Midbrain (tissue), 1 donor: ENCODE results near the gene OVAAL.

Source experiments
- DNase-seq: peaks from one replicate; lab custom pipeline; 2025; lab: John Stamatoyannopoulos, UW

OVAAL gene

DNA sequence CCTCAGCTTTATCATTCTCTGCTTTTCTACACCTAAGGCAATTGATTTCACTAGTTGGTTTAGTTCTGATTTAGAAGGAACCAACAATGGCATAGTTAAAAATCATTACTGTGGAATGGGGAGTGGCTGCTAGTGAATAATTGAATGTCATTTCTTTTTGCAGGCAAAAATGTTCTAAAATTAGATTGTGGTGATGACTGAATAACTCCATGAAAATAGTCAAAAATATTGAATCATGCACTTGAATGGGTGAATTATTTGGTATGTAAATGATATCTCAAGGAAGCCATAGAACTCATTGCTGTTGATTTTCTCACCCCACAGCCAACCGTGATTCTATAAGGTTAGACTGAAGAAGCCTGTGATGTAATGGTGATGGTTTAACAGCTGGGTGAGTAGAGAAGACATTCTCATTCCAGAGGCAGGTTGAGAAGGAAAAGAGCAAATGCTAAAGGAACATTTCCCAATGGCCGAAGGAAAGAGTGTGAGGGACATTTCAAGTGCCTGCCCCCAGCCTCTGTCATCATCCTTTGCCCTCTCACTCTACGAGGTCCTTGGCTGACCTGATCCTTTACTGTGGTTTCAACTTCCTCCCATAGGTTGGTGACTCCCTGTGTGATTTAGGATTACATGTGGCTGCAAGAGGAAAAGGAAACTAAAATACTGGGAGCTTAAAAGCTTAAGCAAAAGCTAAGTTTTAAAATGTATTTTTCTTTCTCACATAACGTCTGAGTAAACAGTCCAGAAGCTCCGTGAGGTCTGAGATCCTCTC lies 12.5 kb downstream of the OVAAL start:
- no peak for DNase-seq

DNA sequence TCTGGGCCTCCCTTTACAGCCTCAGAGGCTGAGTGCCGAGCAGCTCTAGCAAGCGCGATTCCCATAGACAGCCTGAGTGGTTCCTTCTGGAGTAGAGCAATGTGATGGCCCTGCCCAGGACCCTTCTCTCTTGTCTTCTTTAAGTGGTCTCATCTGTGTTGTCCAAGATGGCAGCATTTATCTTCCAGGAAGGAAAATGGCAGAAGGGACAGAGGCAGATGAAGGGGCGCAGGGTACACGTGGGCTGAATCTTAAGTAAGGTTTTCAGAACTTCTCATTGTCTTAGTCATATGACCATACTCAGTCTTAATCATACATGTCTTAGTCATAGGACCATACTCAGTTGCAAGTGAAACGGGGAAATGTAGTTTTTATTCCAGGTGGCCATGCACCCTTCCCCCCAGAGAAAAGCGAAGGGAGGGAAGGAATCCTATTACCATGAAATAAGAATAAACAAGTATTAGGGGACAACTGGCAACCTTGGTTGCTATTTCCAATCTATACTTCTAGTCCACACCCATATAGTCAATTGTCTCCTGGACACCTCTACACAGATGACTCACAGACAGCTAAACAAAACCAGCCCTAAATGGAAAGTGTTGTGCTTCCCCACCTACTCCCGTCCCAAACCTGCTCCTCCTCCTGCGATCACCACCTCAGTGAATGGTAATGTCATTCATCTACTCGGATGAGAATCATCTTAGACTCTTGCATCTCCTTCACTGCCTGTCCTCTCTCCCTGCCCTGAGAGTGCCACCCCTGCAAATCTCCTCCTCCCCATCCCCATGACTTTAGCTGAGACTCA lies 13.3 kb downstream of the OVAAL start:
- DNase-seq: no peak

DNA sequence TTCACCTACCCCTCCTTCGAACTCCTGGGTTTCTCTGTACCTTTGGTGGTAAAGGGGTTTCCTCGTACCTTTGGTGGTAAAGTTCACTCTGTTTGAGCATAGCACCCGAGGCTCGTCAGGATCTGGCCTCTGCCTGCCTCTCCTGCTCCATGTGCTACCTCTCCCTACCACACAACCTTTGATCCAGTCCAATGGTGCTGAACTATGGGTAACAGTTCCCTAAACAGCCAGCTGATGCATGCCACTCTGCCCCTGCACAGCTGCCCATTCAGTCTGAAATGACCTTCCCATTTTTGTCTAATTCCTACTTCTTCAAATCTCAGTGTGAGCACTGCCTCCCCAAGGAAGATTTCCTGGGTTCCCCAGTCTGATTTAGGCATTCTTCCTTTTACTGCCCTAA lies 14.0 kb downstream of the OVAAL start:
- no peak for DNase-seq

DNA sequence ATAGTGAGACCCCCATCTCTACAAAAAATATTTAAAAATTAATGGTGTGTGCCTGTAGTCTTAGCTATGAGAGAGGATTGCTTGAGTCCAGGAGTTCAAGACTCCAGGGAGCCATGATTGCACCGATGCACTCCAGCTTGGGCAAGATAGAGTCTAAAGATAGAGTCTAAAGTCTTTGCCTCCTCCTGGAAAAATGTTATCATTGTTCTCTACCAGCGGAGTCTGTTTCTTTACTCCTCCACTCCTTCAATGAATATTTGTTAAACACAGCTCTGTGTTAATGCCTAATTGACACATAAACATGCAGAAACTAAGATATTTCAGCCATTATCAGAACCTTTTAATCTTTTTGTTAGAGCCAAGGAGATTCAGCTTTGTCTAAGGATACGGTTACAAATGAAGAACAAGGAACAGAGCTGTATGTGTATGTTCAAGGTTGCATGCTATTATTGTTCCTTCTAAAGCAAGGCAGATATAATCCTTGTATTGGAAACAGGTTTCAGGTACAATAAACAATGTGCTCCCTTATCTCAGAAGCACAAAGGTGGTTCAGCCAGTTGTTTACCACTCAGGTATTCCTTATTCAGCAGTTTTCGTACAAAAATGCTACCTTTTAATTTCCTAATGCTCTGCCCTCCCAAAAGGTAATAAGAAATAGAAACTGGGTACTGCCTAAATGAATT lies 15.4 kb downstream of the OVAAL start:
- no peak for DNase-seq

DNA sequence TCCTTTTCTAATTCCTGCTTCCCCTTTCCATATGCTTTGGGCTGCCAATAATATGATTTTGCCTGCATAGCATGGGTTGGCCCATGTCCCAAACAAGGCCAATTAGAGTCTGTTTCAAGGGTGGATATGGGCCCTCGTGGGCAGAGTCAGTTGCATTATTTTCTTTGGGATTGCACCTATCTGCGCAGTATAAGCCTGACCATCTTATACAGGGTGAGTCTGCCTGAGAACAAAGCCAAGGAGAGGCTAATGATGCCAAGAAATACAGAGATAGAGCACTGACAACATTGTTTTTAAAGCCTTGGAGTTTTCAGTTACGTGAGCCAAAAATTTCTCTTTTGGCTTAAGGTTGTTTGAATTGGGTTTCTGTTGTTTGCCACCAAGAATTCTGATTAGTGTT lies 18.6 kb downstream of the OVAAL start:
- DNase-seq: no peak

DNA sequence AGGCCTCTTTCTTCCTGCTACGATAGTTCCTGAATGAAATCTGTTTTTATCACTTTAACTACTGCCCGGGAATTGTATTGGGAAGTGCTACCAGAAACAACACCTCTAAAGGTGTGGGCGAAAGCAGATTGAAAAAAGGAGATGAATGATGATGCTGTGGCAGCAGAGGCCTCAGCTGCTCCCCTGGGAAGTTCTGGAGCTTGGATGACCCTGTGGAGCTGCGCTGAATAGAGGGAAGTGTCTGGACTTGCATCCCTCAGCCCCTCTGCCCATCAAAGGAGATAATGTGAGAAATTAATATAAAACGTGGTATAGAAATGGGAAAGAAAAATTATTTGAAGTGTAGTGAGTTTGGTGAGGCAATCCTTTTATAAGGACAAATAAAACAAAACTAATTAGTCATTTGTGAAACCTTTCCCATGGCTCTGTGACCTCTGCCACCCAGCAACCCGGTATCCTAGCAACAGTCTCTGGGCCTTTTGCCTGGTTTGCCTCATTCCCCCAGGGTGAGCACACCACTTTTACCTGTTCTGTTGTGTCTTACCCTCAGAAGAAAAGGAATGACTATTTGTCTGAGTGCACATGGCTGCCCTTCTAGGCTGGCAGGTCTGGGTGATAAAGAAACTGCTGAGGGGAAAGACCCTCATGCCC lies 21.3 kb downstream of the OVAAL start:
- no peak for DNase-seq

DNA sequence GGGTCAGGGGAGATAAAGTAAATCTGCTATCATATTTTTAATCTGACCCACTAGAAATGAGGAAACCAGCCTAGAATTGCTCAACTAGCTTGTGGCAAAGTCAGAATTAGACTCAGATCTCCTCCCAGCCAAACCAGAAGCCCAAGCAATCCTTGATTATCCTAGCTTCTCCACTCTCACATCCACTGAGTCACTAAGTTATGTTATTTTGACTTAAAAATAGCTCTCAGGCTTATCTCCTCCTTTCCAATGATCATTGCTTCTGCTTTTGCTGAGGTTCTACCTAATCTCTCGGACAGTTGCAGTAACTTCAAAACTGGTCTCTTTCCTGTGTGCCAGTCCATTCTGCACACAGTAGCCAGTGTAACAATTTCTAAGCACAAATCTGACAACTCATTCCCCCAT lies 22.9 kb downstream of the OVAAL start:
- DNase-seq: no peak

DNA sequence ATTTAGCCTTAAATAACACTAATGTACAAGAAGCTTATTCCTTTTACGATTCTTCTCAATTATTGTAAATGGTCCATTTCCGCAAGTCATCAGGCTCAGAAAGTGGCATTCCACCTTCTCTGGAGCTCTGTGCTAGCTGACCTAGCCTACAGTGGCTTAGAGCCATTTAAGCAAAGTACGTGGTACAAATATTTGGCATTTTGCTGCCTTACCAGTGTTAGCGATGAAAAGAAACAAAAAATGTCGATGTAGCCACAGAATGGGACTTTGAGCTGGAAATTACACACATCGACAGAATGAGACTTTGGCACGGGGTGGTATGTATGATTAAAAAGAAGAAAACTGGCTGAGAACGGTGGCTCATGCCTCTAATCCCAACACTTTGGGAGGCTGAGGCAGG lies 26.1 kb downstream of the OVAAL start:
- no peak for DNase-seq

DNA sequence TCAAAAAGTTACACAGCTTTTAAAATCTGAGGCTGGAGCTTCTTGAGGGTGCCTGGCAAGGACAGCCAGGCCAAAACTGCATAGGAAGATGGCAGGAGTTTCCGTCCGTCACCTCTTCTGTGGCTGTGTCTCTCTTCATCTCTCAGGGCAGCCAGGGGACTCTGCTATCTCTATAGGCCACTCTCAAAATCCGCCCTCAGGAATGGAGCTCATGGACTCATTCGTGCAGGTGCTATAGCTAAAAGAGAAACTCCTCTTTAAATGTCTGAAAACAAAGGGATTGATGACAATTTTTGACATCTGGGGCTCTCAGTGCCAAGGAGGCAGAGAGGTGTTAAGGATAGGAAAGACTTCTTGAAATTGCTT lies 27.2 kb downstream of the OVAAL start:
- no peak for DNase-seq

DNA sequence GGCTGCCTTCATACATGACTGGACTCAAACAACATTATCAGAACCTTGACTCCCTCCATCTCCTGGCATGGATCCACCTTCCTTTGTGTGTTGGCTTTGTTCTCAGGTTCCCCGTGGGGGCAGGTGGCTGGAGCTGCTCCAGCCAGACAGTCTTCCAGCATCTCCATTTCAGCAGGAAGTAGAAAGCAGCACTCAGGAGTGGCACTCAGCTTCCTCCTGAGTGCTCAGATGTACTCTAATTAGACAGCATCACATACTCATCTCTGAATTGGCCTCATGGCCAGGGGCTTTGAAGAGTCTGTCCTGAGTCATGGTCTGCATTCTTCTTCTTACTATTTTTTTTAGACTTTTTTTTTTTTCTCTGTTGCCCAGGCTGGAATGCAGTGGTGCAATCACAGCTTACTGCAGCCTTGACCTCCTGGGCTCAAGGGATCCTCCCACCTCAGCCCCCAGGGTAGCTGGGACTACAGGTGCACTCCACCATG lies 27.9 kb downstream of the OVAAL start:
- no peak for DNase-seq

DNA sequence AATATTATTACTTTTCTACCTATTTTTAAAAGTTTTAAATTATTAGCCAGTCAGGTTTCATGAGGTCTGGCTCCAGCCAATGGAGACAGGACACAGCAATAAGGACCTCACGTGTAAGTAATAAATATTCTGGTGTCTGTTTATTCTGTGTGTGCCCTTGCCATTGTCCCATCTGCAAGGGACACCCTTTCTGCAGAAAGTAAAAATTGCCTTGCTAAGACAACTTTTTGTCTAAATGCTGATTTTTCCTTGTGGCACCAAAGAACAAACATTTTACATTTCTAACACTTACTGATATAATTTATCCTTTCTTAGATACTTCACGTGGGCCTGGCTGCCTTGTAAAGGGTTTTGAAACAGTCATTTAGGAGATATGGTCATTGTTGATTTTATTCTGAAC lies 29.4 kb downstream of the OVAAL start:
- no peak for DNase-seq

DNA sequence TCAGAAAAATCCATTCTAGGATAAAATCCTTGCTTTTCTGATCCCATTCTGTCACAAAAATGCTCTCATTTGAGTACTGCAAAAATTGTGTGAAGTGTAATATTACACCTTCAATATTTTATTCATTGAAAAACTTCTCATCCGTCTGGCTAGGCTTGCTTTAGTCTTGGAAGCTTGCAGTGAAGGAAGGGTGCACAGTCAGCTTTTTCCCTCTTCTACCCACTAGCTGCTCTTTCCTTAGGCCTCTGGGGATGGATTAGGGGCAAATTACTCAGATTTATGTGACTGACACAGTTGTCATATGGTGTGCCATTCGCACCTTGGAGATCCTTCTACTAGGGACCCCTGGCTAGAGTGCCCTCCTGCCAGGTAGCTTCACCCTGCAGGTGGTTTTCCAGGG lies 32.1 kb downstream of the OVAAL start:
- DNase-seq: no peak

DNA sequence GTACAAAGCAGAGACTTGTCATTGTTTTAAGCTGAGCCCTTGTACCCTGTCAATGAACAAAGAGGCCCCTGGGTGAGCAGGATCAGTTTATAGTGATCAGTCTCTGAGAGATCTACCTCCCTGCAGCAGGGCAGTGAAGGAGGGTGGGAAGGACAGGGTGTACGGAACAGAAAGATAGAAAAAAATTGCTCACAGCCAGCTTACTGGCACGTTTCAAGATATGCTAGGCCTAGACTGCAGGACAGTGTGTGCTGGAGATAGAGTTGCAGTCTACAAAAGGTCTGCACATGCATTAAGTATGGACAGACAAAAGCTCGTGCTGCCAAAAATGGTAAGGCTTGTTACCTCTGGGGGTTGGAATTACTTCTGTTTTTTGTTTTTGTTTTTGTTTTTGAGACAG lies 34.6 kb downstream of the OVAAL start:
- no peak for DNase-seq

DNA sequence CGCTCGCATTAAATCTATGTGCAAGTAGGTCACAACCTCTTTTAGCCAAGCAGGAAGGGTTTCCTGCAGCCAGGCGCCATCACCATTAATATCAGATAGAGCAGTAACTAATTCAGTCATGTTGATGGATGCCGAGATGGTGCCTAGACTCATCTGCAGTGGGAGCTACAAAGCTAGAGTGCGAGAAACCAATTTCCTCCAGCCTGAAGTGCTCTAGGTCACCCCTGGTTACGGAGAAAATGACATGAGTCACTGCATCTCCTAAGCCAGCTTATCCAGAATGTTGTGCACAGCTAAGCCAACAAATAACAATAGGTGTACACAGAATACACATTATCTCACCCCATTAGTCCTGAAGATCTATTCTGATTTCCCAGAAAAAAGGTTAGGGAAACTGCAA lies 36.0 kb downstream of the OVAAL start:
- DNase-seq: no peak

DNA sequence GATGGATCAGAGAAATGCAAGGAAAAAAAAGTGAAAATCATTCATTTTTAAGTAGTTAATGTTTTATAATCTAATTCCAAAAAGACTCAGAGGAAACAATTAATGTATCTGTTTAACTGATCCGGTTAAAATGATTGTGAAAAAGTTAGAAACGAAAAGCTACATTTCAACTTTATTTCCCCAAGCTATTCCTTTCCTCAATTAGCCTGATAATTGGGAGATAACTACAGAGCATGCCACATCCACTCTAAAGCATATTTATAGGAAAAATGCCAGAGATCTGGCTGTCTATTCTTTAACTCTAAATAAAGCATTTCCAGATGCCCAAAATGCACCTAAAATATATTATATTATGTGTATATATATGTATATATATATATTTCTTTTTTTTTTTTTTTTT lies 37.2 kb downstream of the OVAAL start:
- no peak for DNase-seq

DNA sequence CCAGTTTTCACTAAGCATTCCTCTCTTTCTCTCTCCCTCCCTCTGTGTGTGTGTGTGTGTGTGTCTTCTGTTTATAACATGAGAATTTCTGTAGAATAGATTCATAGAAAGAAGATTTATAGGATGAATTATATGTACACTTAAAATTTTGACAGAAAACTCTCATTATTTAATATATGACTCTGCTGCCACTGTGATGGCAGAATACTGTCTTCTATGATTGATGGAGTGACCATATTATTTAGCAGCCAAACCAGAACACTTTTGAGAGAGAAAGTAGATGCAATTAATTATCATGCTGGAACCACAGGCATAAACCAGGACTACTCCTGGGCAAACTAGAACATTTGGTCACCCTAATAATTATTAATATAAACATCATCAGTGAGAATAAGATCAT lies 38.8 kb downstream of the OVAAL start:
- DNase-seq: no peak

DNA sequence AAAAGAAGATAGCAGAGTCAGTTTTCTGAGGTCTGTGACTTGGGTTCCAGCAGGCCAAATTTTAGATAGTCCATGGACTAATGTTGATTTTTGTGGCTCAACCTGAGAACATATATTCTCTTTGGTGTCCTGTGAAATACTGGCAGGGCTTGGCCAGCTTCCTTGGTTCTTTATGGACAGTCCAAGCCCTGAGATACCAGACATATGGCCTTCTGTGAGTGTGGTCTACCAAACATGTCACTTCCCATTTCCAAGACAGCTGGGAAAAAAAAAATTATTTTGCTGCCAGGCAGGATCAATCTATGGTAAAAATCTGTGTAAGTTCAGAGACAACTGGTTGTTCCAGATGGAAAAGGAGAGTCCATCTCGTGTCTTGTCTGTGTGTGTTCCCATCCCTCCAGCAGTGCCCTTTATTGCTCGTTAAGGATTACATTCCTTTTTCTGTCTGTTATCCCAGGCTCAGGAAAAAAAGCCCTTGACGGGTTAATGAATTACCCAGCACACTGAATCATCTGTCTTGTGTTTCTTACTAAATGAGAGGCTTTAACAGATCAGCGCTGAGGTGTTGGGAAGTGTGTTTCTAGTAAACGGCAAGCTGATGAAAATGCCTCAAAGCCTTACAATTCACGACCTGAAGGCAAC lies 39.7 kb downstream of the OVAAL start:
- no peak for DNase-seq

DNA sequence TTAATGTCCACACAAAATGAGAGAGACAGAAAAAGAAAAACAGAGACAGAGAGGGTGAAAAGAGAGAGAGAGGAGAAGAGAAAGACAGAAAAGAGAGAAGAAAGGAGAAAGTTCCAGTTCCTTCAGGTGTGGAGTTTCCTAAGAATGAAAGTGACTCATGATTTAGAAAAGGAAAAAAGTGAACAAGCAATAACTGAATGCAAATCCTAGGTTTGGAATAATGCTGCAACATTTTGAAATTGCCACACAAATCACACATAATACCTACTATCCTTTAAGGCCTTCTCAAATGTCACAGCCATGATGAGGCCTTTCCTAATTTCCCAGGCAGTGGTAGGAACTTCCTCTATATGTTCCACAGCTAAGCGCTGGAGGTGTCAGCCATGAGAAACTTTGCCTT lies 41.6 kb downstream of the OVAAL start:
- no peak for DNase-seq

DNA sequence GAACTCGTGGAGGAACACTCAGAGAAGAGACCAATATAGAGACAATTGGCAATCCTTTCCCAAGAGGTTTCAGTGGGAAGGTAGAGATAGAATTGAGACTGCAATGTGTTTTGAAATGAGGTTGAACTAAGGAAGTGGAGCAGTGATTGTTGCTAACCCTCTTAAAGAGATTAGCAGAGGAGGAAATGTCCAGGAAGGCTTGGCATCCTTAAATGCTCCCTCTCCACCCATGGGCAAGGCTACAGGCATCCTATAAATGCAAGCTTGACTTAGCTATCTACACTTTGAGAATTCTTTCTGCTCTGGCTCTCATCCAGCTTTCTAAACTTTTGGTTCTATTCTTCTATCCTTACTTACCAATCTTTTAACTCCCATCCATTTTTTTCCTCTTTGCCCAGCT lies 42.7 kb downstream of the OVAAL start:
- DNase-seq: no peak

DNA sequence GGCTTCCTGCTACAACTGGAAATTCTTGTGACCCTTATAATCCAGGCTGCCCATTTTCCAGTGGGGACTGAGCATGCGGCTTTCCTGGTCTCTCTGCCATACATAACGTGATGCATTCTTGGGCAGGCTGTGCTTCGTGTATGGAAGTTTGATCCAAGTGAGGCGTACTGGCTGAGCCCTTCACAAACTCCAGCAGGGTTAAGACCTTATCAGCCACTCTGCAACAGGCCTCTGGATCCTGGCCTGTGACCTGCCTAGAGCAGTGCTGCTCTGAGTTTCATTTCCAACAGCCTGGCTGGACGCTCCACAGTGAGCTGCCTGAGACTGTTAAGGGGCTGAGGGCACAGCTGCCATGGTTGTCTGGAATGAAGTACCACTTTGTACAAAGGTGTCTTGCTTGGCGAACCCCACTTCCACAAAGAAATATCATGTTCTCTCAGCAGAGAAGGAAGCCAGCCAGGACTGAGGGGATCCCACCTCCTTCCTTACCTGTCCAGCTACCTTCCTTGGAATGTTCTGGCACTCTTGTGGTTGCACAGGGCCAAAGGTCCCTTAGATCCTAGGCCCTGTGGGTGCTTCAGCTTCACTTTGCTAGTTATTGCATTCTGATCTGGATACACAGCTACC lies 44.6 kb downstream of the OVAAL start:
- no peak for DNase-seq

DNA sequence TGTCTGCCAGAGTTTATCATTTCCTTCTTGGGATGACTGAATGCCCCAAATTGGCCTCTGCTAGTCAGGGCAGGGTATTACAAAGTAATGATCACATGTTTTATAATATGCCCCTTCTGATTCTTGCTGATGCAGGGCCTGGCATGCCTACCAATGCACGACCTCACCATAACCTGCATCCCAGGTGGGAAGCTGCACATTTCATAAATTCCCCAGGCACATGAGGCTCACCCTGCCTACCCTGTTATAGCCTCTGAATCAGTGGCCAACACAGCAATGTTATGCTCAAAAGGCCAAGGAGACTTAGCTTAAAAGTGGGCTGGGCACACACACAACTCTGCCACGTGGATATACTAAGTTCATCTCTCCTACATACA lies 45.1 kb downstream of the OVAAL start:
- DNase-seq: no peak

DNA sequence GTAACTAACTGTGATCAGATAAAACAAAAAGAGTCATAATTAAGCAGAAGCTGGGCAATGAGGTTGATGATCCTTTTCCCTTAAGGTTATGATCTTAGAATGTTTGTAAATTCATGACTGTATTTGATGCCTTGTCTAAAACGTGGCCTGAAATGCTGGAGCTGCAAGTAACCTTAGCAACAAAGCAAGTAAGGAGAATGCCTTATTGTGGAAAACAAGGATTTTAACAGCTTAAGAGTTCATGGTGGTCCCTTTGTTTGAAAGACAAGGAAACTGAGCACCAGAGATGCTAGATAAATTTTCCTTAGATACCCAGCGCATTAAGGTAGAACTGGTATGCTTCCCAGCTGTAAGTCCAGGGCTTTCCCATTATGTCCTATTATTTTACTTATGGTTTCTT lies 47.4 kb downstream of the OVAAL start:
- no peak for DNase-seq
